ENCODE results near the gene RAD21L1. TPM values are rescaled to one million over a fixed set of nuclear protein-coding genes. Genes with fewer than 3 reads are reported as not detected.

RAD21L1 gene
- total and polyA plus RNA-seq, 2 donors (not counting 1 experiment from before 2014, with no cell fraction given) = 0.16 to 0.50 TPM

- H3K9ac ChIP-seq (ENCODE audit: insufficient read depth, low read length) = no peak overlapping the region
- no peak overlapping the region for H3K4me3 ChIP-seq (replicated peaks in 1 of 4; ENCODE audit: control extremely low read depth in 1 of 4, insufficient read depth in 1 of 4, low read depth in 3 of 4, low read length in 4 of 4)
- H2AFZ ChIP-seq (ENCODE audit: low read length) = no peak overlapping the region
- H3K9me3 ChIP-seq (ENCODE audit: control insufficient read depth, insufficient read depth, low read depth, low read length) = no peaks in the 10 kb centered on the region
- H3K27me3 ChIP-seq (ENCODE audit: control insufficient read depth, insufficient read depth, low read length) = peaks cover 18% of the 10 kb centered on the region
- TF ChIP-seq CTCF (conservative IDR thresholded peaks at IDR 0.05 in 1 of 2, IDR thresholded peaks at IDR 0.05 in 1 of 2; ENCODE audit: low read depth in 1 of 2, low read length in 2 of 2) = no peak
- TF ChIP-seq EZH2 (IDR thresholded peaks at IDR 0.05; ENCODE audit: low read length, missing control alignments) = no peak
- H3K4me1 ChIP-seq (ENCODE audit: control insufficient read depth, extremely low read depth, insufficient read depth, low read length) = no peaks in the 10 kb centered on the region
- H3K79me2 ChIP-seq (ENCODE audit: control insufficient read depth, insufficient read depth, low read length) = no peaks in the 10 kb centered on the region
- no peaks in the 10 kb centered on the region for H4K20me1 ChIP-seq (ENCODE audit: control insufficient read depth, extremely low read depth, insufficient read depth, low read length)
- H3K27ac ChIP-seq (ENCODE audit: insufficient read depth, low read length) = no peak overlapping the region
- no peak overlapping the region for H3K4me2 ChIP-seq (ENCODE audit: extremely low read depth, insufficient read depth, low read length)
- H3K36me3 ChIP-seq (ENCODE audit: control insufficient read depth, insufficient read depth, low read length) = no peaks in the 10 kb centered on the region
- no peak for DNase-seq (ENCODE audit: low read depth in 2 of 2)
Observed at GRCh38 chr20:1196634-1197033, 29.2 kb upstream of the RAD21L1 start.

- H2AFZ ChIP-seq (ENCODE audit: low read length) = no peak overlapping the region
- no peak overlapping the region for H3K4me3 ChIP-seq (replicated peaks in 1 of 4; ENCODE audit: control extremely low read depth in 1 of 4, insufficient read depth in 1 of 4, low read depth in 3 of 4, low read length in 4 of 4)
- H3K27ac ChIP-seq (ENCODE audit: insufficient read depth, low read length) = no peak overlapping the region
- H3K79me2 ChIP-seq (ENCODE audit: control insufficient read depth, insufficient read depth, low read length) = no peaks in the 10 kb centered on the region
- H3K36me3 ChIP-seq (ENCODE audit: control insufficient read depth, insufficient read depth, low read length) = no peaks in the 10 kb centered on the region
- no peaks in the 10 kb centered on the region for H4K20me1 ChIP-seq (ENCODE audit: control insufficient read depth, extremely low read depth, insufficient read depth, low read length)
- H3K9me3 ChIP-seq (ENCODE audit: control insufficient read depth, insufficient read depth, low read depth, low read length) = no peaks in the 10 kb centered on the region
- H3K4me2 ChIP-seq (ENCODE audit: extremely low read depth, insufficient read depth, low read length) = no peak overlapping the region
- H3K27me3 ChIP-seq (ENCODE audit: control insufficient read depth, insufficient read depth, low read length) = peaks cover 22% of the 10 kb centered on the region
- no peaks in the 10 kb centered on the region for H3K4me1 ChIP-seq (ENCODE audit: control insufficient read depth, extremely low read depth, insufficient read depth, low read length)
- no peak for DNase-seq (ENCODE audit: low read depth in 2 of 2)
- TF ChIP-seq CTCF (conservative IDR thresholded peaks at IDR 0.05 in 1 of 2, IDR thresholded peaks at IDR 0.05 in 1 of 2; ENCODE audit: low read depth in 1 of 2, low read length in 2 of 2) (no peak), EZH2 (IDR thresholded peaks at IDR 0.05; ENCODE audit: low read length, missing control alignments) (no peak)
- H3K9ac ChIP-seq (ENCODE audit: insufficient read depth, low read length) = no peak overlapping the region
Observed at GRCh38 chr20:1197801-1198200, 28.0 kb upstream of the RAD21L1 start.

GRCh38 chr20:1198751-1199150 lies 27.1 kb upstream of the RAD21L1 start:
- H3K27me3 ChIP-seq (ENCODE audit: control insufficient read depth, insufficient read depth, low read length) = peaks cover 27% of the 10 kb centered on the region
- H3K79me2 ChIP-seq (ENCODE audit: control insufficient read depth, insufficient read depth, low read length) = no peaks in the 10 kb centered on the region
- DNase-seq (ENCODE audit: low read depth in 2 of 2) = no peak
- no peaks in the 10 kb centered on the region for H3K9me3 ChIP-seq (ENCODE audit: control insufficient read depth, insufficient read depth, low read depth, low read length)
- H3K36me3 ChIP-seq (ENCODE audit: control insufficient read depth, insufficient read depth, low read length) = no peaks in the 10 kb centered on the region
- no peaks in the 10 kb centered on the region for H3K4me1 ChIP-seq (ENCODE audit: control insufficient read depth, extremely low read depth, insufficient read depth, low read length)
- H3K9ac ChIP-seq (ENCODE audit: insufficient read depth, low read length) = no peak overlapping the region
- TF ChIP-seq CTCF (conservative IDR thresholded peaks at IDR 0.05 in 1 of 2, IDR thresholded peaks at IDR 0.05 in 1 of 2; ENCODE audit: low read depth in 1 of 2, low read length in 2 of 2) (no peak), EZH2 (IDR thresholded peaks at IDR 0.05; ENCODE audit: low read length, missing control alignments) (no peak)
- H4K20me1 ChIP-seq (ENCODE audit: control insufficient read depth, extremely low read depth, insufficient read depth, low read length) = no peaks in the 10 kb centered on the region
- no peak overlapping the region for H3K27ac ChIP-seq (ENCODE audit: insufficient read depth, low read length)
- no peak overlapping the region for H3K4me3 ChIP-seq (replicated peaks in 1 of 4; ENCODE audit: control extremely low read depth in 1 of 4, insufficient read depth in 1 of 4, low read depth in 3 of 4, low read length in 4 of 4)
- H2AFZ ChIP-seq (ENCODE audit: low read length) = no peak overlapping the region
- H3K4me2 ChIP-seq (ENCODE audit: extremely low read depth, insufficient read depth, low read length) = no peak overlapping the region

All from fibroblast of lung (primary cell).